Muscle of back (tissue), 11 donors: ENCODE results near the gene TGFBR3L. TPM values are rescaled to one million over a fixed set of nuclear protein-coding genes. Genes with fewer than 3 reads are reported as not detected.
"Not testable (repeated sequence)": the region's sequence is repeated elsewhere in the genome, so short reads cannot be mapped to it uniquely, and the experiment has no call there.

ENCODE experiments used
- DNase-seq, 3 donors: peaks; one replicate each; pipeline versions ENCODE4 v3.0.0 to v3.0.0-alpha.2; 2013
- polyA plus RNA-seq, 10 donors: library from polyadenylated mRNA; unstranded; fragments of 120-200 nt; gene quantifications; one replicate each; pipeline ENCODE4 v1.2.1, GENCODE V29; 2013; ENCODE audit not compliant: insufficient read length in 10 of 10

TGFBR3L gene
- polyA plus RNA-seq, 10 donors: 0.23 to 0.52 (median 0.46) TPM; not detected in 5

- no peak for DNase-seq
Observed at GRCh38 chr19:7947939-7948338, 33.3 kb downstream of the TGFBR3L start.

GRCh38 chr19:7953060-7953459 lies 38.4 kb downstream of the TGFBR3L start:
- DNase-seq: no peak

GRCh38 chr19:7953576-7953975 lies 38.9 kb downstream of the TGFBR3L start:
- DNase-seq: no peak

- no peak for DNase-seq
Observed at GRCh38 chr19:7955696-7956095, 41.1 kb downstream of the TGFBR3L start.

- DNase-seq: no peak
Observed at GRCh38 chr19:7959211-7959610, 44.6 kb downstream of the TGFBR3L start.

- DNase-seq: not testable (repeated sequence)
Observed at GRCh38 chr19:7961082-7961481, 46.5 kb downstream of the TGFBR3L start.

GRCh38 chr19:7961920-7962626 lies 47.4 kb downstream of the TGFBR3L start:
- no peak for DNase-seq

GRCh38 chr19:7962644-7963268 lies 48.1 kb downstream of the TGFBR3L start:
- no peak for DNase-seq

- no peak for DNase-seq
Observed at GRCh38 chr19:7963566-7963965, 48.9 kb downstream of the TGFBR3L start.

GRCh38 chr19:7965259-7965841 lies 50.7 kb downstream of the TGFBR3L start:
- DNase-seq: no peak

- DNase-seq: no peak
Observed at GRCh38 chr19:7965921-7966665, 51.5 kb downstream of the TGFBR3L start.

GRCh38 chr19:7968008-7968795 lies 53.6 kb downstream of the TGFBR3L start:
- DNase-seq: no peak

Other genes starting within 250 kb of the TGFBR3L start
- gene RETN, start 245.8 kb upstream of the TGFBR3L start, polyA plus RNA-seq: 1 to 10 TPM; 1.1 to 3.6 (median 2.4) TPM
- under 1 TPM in 6 of 10 donors, not detected in 4; 0.10 to 0.38 (median 0.28) TPM for gene MCEMP1, start 237.7 kb upstream of the TGFBR3L start, polyA plus RNA-seq
- gene TRAPPC5, start 234.0 kb upstream of the TGFBR3L start, polyA plus RNA-seq: 10 to 100 TPM; 26.0 to 45.4 (median 32.8) TPM
- under 1 TPM in 9 of 10 donors, not detected in 1; 0.22 to 0.97 (median 0.48) TPM for gene FCER2, start 212.7 kb upstream of the TGFBR3L start, polyA plus RNA-seq
- under 1 TPM in 4 of 10 donors, not detected in 6; 0.17 to 0.29 (median 0.24) TPM for gene CLEC4G, start 182.7 kb upstream of the TGFBR3L start, polyA plus RNA-seq
- 1 to 10 TPM; 2.2 to 4.5 (median 3.7) TPM for gene CD209, start 167.3 kb upstream of the TGFBR3L start, polyA plus RNA-seq
- gene CLEC4M, start 151.6 kb upstream of the TGFBR3L start, polyA plus RNA-seq: under 1 TPM in 7 of 10 donors, not detected in 3; 0.11 to 0.56 (median 0.26) TPM
- 10 to 100 TPM; 11.1 to 14.8 (median 13.3) TPM for gene EVI5L, start 84.6 kb upstream of the TGFBR3L start, polyA plus RNA-seq
- gene PRR36, start 40.4 kb upstream of the TGFBR3L start, polyA plus RNA-seq: under 1 TPM; 0.07 to 0.49 (median 0.30) TPM
- gene LRRC8E, start 26.3 kb upstream of the TGFBR3L start, polyA plus RNA-seq: under 1 TPM in 7 of 10 donors, not detected in 3; 0.11 to 0.61 (median 0.27) TPM
- gene MAP2K7, start 11.0 kb upstream of the TGFBR3L start, polyA plus RNA-seq: 10 to 100 TPM; 14.9 to 24.6 (median 20.6) TPM
- gene SNAPC2, start 5.5 kb downstream of the TGFBR3L start, polyA plus RNA-seq: 10 to 100 TPM; 11.0 to 20.7 (median 15.7) TPM
- gene CTXN1, start 11.3 kb downstream of the TGFBR3L start, polyA plus RNA-seq: 1 to 10 TPM in 9 of 10 donors, under 1 TPM in 1; 0.85 to 3.4 (median 2.5) TPM
- gene TIMM44, start 28.8 kb downstream of the TGFBR3L start, polyA plus RNA-seq: 10 to 100 TPM; 34.7 to 49.3 (median 45.3) TPM
- 10 to 100 TPM; 48.9 to 67.5 (median 53.6) TPM for gene ELAVL1, start 90.8 kb downstream of the TGFBR3L start, polyA plus RNA-seq
- gene CCL25, start 137.9 kb downstream of the TGFBR3L start, polyA plus RNA-seq: under 1 TPM in 4 of 10 donors, not detected in 6; 0.18 to 0.33 (median 0.27) TPM
- gene FBN3, start 234.8 kb downstream of the TGFBR3L start, polyA plus RNA-seq: 10 to 100 TPM in 5 of 10 donors, 1 to 10 TPM in 5; 5.9 to 17.6 (median 9.7) TPM